Hepatocyte (in vitro differentiated cells): ENCODE measurements around the gene PRR29. TPM values are rescaled to one million over a fixed set of nuclear protein-coding genes. Genes with fewer than 3 reads are reported as not detected.

Experiments used
- DNase-seq: peaks from one replicate; pipeline ENCODE4 v3.0.0-alpha.2; 2016; ENCODE audit warnings: low spot score
- H2AFZ ChIP-seq: fragments of 200-600 bp; sonication (generic); 2 replicates; pipeline ENCODE4 v1.6.0; 2016; ENCODE audit warnings: antibody characterized with exemption, mild to moderate bottlenecking
- H3K27ac ChIP-seq: fragments of 200-600 bp; sonication (generic); 2 replicates; pipeline ENCODE4 v1.5.1; 2016; ENCODE audit warnings: mild to moderate bottlenecking
- H3K27me3 ChIP-seq: fragments of 200-600 bp; sonication (generic); 2 replicates; pipeline ENCODE4 v1.6.1; 2016
- H3K36me3 ChIP-seq: fragments of 200-600 bp; sonication (generic); replicated peaks from 2 replicates; pipeline ENCODE4 v1.5.1; 2016; ENCODE audit warnings: low read depth; ENCODE audit not compliant: insufficient read depth
- H3K4me1 ChIP-seq: fragments of 200-600 bp; sonication (generic); 2 replicates; pipeline ENCODE4 v1.5.1; 2016; ENCODE audit warnings: mild to moderate bottlenecking, moderate library complexity; ENCODE audit not compliant: insufficient read depth
- H3K4me2 ChIP-seq: fragments of 200-600 bp; sonication (generic); 2 replicates; pipeline ENCODE4 v1.6.0; 2016
- H3K4me3 ChIP-seq: fragments of 200-600 bp; sonication (generic); 2 replicates; pipeline ENCODE4 v1.5.1; 2016; ENCODE audit warnings: mild to moderate bottlenecking
- H3K79me2 ChIP-seq: fragments of 200-600 bp; sonication (generic); 2 replicates; pipeline ENCODE4 v1.6.0; 2017; ENCODE audit warnings: mild to moderate bottlenecking
- H3K9me2 ChIP-seq: fragments of 200-600 bp; sonication (generic); replicated peaks from 2 replicates; pipeline ENCODE4 v1.6.0; 2017; ENCODE audit warnings: mild to moderate bottlenecking; ENCODE audit not compliant: insufficient read depth
- H3K9me3 ChIP-seq: fragments of 200-600 bp; sonication (generic); 2 replicates; pipeline ENCODE4 v1.5.1; 2016; ENCODE audit warnings: low read depth, mild to moderate bottlenecking
- H4K20me1 ChIP-seq: fragments of 200-600 bp; sonication (generic); 2 replicates; pipeline ENCODE4 v1.6.0; 2016; ENCODE audit warnings: mild to moderate bottlenecking; ENCODE audit not compliant: insufficient read depth, poor library complexity, severe bottlenecking
- CTCF ChIP-seq: fragments of 200-600 bp; sonication (generic); IDR thresholded peaks from 2 replicates; pipeline ENCODE4 v1.5.1; 2016; ENCODE audit warnings: antibody characterized with exemption, mild to moderate bottlenecking; ENCODE audit not compliant: poor library complexity
- EZH2 ChIP-seq: fragments of 200-600 bp; sonication (generic); IDR thresholded peaks from 2 replicates; pipeline ENCODE4 v1.6.1; 2016; ENCODE audit warnings: antibody characterized with exemption, mild to moderate bottlenecking, borderline replicate concordance
- EZH2phosphoT487 ChIP-seq: fragments of 200-600 bp; sonication (generic); IDR thresholded peaks from one replicate; pipeline ENCODE4 v1.6.1; 2018; ENCODE audit warnings: antibody characterized with exemption, mild to moderate bottlenecking, low read depth, moderate library complexity; ENCODE audit not compliant: unreplicated experiment, severe bottlenecking
- WGBS: methylation state at CpG from one replicate; pipeline ENCODE4 v1.1.6; 2016; ENCODE audit warnings: low lambda C conversion rate; ENCODE audit errors: missing lambda C conversion rate; 5-methylcytosine and 5-hydroxymethylcytosine counted together
- polyA plus RNA-seq: library from polyadenylated mRNA; unstranded; fragments of >200 nt; fragmentation: Nextera tagmentation; extraction: Ambion mirVana; gene quantifications from 2 replicates; pipeline ENCODE4 v1.2.1, GENCODE V29; 2016
- total RNA-seq: library from RNA; depleted of rRNA; stranded (reverse); fragments of >200 nt; gene quantifications from 2 replicates; pipeline ENCODE4 v1.2.3, GENCODE V29; 2014

Gene PRR29
- total and polyA plus RNA-seq, 2 experiments from 2014 or later = 0.13 to 1.4 TPM

GRCh38 chr17:64008346-64008745 is 10.2 kb downstream of the PRR29 start:
- WGBS = 91% methylated on average over 5 of the region's 5 CpGs
- H3K9me3 ChIP-seq = no peaks in the 10 kb centered on the region
- H3K27me3 ChIP-seq = no peaks in the 10 kb centered on the region
- no peaks in the 10 kb centered on the region for H3K9me2 ChIP-seq
- H2AFZ ChIP-seq = no peak overlapping the region
- no peak for DNase-seq
- H3K4me2 ChIP-seq = no peak overlapping the region
- no peaks in the 10 kb centered on the region for H3K79me2 ChIP-seq
- no peak for TF ChIP-seq EZH2
- TF ChIP-seq EZH2phosphoT487 = no peak
- TF ChIP-seq CTCF = no peak
- H3K27ac ChIP-seq = no peak overlapping the region
- H3K36me3 ChIP-seq = no peaks in the 10 kb centered on the region
- no peak overlapping the region for H3K4me3 ChIP-seq
- no peaks in the 10 kb centered on the region for H3K4me1 ChIP-seq
- no peaks in the 10 kb centered on the region for H4K20me1 ChIP-seq

- TF ChIP-seq EZH2phosphoT487 (no peak), CTCF (no peak), EZH2 (no peak)
- H4K20me1 ChIP-seq = no peaks in the 10 kb centered on the region
- no peak overlapping the region for H3K4me2 ChIP-seq
- no peaks in the 10 kb centered on the region for H3K4me1 ChIP-seq
- 88% methylated on average over 4 of the region's 4 CpGs for WGBS
- no peaks in the 10 kb centered on the region for H3K27me3 ChIP-seq
- no peak overlapping the region for H2AFZ ChIP-seq
- H3K36me3 ChIP-seq = no peaks in the 10 kb centered on the region
- no peaks in the 10 kb centered on the region for H3K9me2 ChIP-seq
- no peaks in the 10 kb centered on the region for H3K79me2 ChIP-seq
- H3K9me3 ChIP-seq = no peaks in the 10 kb centered on the region
- H3K4me3 ChIP-seq = no peak overlapping the region
- H3K27ac ChIP-seq = no peak overlapping the region
- DNase-seq = no peak
These were observed 10.7 kb downstream of the PRR29 start for GRCh38 chr17:64008830-64009229.

- WGBS = 75% methylated on average over 8 of the region's 8 CpGs
- Histone ChIP-seq H3K27ac (no peak overlapping the region), H3K27me3 (no peaks in the 10 kb centered on the region), H3K9me2 (no peaks in the 10 kb centered on the region), H3K4me1 (no peaks in the 10 kb centered on the region), H4K20me1 (no peaks in the 10 kb centered on the region), H3K4me2 (no peak overlapping the region), H3K9me3 (no peaks in the 10 kb centered on the region), H3K4me3 (no peak overlapping the region), H2AFZ (no peak overlapping the region), H3K36me3 (no peaks in the 10 kb centered on the region), H3K79me2 (no peaks in the 10 kb centered on the region)
- TF ChIP-seq EZH2phosphoT487 (no peak), CTCF (no peak), EZH2 (no peak)
- DNase-seq = no peak
These were observed 11.6 kb downstream of the PRR29 start for GRCh38 chr17:64009571-64010402.
